Activated naive CD8-positive, alpha-beta T cell treated with anti-CD3 and anti-CD28 coated beads, Interleukin-2, amount 10 ng/mL, durations not matched to agents 7 days and 5 days (primary cell): ENCODE measurements around the gene GMFB. TPM values are rescaled to one million over a fixed set of nuclear protein-coding genes. Genes with fewer than 3 reads are reported as not detected.
"Not testable (repeated sequence)": the region's sequence is repeated elsewhere in the genome, so short reads cannot be mapped to it uniquely, and the experiment has no call there.

Source experiments
- ATAC-seq: fragments of 150-1000 bp; cut with Tn5 transposase; one replicate; pipeline ENCODE4 v1.10.0; 2021; ENCODE audit warnings: low read depth, moderate library complexity
- POLR2A ChIA-PET: fragments of 350-600 bp; sonication (Branson Sonifier 250); formaldehyde crosslinking; loops from one replicate; lab custom pipeline; 2021; ENCODE audit warnings: antibody characterized with exemption; lab: Charles Lee
- DNase-seq: peaks from one replicate; pipeline ENCODE4 v3.0.0; 2021
- H3K27ac Mint-ChIP-seq: one replicate; pipeline ENCODE4 v1.8.0; 2022; ENCODE audit warnings: mild to moderate bottlenecking, mixed read lengths
- H3K27me3 Mint-ChIP-seq: one replicate; pipeline ENCODE4 v1.8.0; 2022; ENCODE audit warnings: mild to moderate bottlenecking, moderate library complexity, mixed read lengths
- H3K36me3 Mint-ChIP-seq: one replicate; pipeline ENCODE4 v1.8.0; 2021; ENCODE audit warnings: mild to moderate bottlenecking, mixed read lengths
- H3K4me1 Mint-ChIP-seq: one replicate; pipeline ENCODE4 v1.8.0; 2021; ENCODE audit warnings: mixed read lengths
- H3K4me3 Mint-ChIP-seq: one replicate; pipeline ENCODE4 v1.8.0; 2022; ENCODE audit warnings: mild to moderate bottlenecking, moderate library complexity, mixed read lengths
- H3K9me3 Mint-ChIP-seq: one replicate; pipeline ENCODE4 v1.8.0; 2021; ENCODE audit warnings: mixed read lengths
- total RNA-seq, 2 experiments: library from RNA; stranded (reverse); gene quantifications; one replicate each; pipeline ENCODE4 v1.2.3, GENCODE V29; 2021

GMFB gene
- total RNA-seq, 2 experiments from 2014 or later: 31.3 to 36.4 TPM

- H3K36me3 Mint-ChIP-seq: no peaks in the 10 kb centered on the region
- no peak overlapping the region for H3K4me3 Mint-ChIP-seq
- ATAC-seq (no peak), DNase-seq (no peak)
- no peaks in the 10 kb centered on the region for H3K9me3 Mint-ChIP-seq
- H3K27me3 Mint-ChIP-seq: peaks cover 8% of the 10 kb centered on the region
- H3K27ac Mint-ChIP-seq: no peak overlapping the region
- POLR2A ChIA-PET: no interaction called here
- H3K4me1 Mint-ChIP-seq: peaks cover 3% of the 10 kb centered on the region
These were observed 41.5 kb downstream of the GMFB start for GRCh38 chr14:54447231-54447692.

DNA sequence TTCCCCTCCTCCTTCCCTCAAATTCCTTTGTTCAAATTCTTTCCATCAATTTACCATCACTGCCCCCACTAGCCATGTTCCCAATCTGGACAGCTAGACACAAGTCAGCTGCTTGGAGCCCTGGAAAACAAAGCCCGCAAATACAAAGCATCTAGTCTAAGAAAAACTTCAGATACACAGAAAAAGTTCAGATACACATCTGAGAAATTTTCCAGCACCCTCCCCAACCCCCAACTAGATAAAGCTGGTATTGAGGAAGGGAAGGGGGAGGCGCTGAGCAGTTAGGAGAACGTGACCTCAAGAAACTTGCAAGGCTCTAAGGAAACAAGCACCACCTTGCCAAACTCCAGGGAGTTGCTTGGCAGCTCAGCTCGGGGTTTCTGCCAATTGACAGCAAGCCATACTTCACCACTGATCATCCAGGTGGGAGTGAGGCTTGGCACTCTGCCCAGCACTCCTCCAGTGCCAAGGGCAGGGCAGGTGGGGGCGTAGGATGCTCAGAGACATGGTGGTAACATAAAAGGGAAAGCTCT lies 42.6 kb downstream of the GMFB start:
- Mint-ChIP-seq H3K9me3 (no peaks in the 10 kb centered on the region), H3K36me3 (no peaks in the 10 kb centered on the region), H3K27me3 (peaks cover 8% of the 10 kb centered on the region), H3K4me1 (peaks cover 12% of the 10 kb centered on the region), H3K4me3 (no peak overlapping the region), H3K27ac (no peak overlapping the region)
- DNase-seq (no peak), ATAC-seq (no peak)
- POLR2A ChIA-PET: no interaction called here

DNA sequence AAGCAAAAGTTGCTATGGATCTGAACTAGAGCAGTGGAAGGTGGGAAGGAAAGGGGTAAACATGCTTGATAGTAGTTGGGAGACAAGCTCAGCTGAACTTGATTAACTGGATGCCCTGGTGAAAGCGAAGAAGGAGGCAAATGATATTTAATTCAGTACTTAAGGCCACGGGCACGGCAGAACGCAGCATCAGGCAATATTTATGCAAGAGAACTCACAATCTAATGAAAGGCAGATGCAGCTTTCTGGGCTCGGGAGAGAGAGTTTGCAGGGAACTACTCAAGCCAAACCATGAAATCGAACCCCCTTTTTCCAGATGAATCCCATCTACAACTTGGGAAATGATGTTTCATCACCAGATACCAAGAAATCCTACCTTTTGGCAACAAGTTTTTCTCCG lies 44.1 kb downstream of the GMFB start:
- H3K4me1 Mint-ChIP-seq: peaks cover 17% of the 10 kb centered on the region
- H3K36me3 Mint-ChIP-seq: no peaks in the 10 kb centered on the region
- POLR2A ChIA-PET: no interaction called here
- no peak overlapping the region for H3K27ac Mint-ChIP-seq
- ATAC-seq: no peak
- H3K27me3 Mint-ChIP-seq: peaks cover 8% of the 10 kb centered on the region
- no peak overlapping the region for H3K4me3 Mint-ChIP-seq
- no peaks in the 10 kb centered on the region for H3K9me3 Mint-ChIP-seq
- DNase-seq: no peak

- POLR2A ChIA-PET: no interaction called here
- DNase-seq: no peak
- ATAC-seq: no peak
- Mint-ChIP-seq H3K27ac (no peak overlapping the region), H3K9me3 (no peaks in the 10 kb centered on the region), H3K4me1 (peaks cover 20% of the 10 kb centered on the region), H3K4me3 (no peak overlapping the region), H3K27me3 (peaks cover 5% of the 10 kb centered on the region), H3K36me3 (peaks cover 2% of the 10 kb centered on the region)
These were observed 44.8 kb downstream of the GMFB start for GRCh38 chr14:54443981-54444380.

GRCh38 chr14:54442961-54443360 lies 45.8 kb downstream of the GMFB start:
- H3K9me3 Mint-ChIP-seq, ATAC-seq, H3K27ac Mint-ChIP-seq, H3K27me3 Mint-ChIP-seq, DNase-seq, H3K36me3 Mint-ChIP-seq, H3K4me3 Mint-ChIP-seq, POLR2A ChIA-PET: not testable (repeated sequence)
- peaks cover 23% of the 10 kb centered on the region for H3K4me1 Mint-ChIP-seq

- Mint-ChIP-seq H3K4me1 (peaks cover 27% of the 10 kb centered on the region), H3K36me3 (peaks cover 7% of the 10 kb centered on the region), H3K4me3 (peak within 1 kb of the TSS; percentile 93), H3K27ac (peak within 1 kb of the TSS; percentile 92), H3K27me3 (peaks cover 2% of the 10 kb centered on the region), H3K9me3 (no peaks in the 10 kb centered on the region)
- POLR2A ChIA-PET: interaction anchor here (1.0 kb wide), 2 partner anchors 9 to 45 kb away, joined by 3 to 4 read pairs; partner anchors contain the start of gene CDKN3
- ATAC-seq (peak; percentile 93), DNase-seq (peak; percentile 99)
These were observed 47.6 kb downstream of the GMFB start, which contains the start of gene CNIH1 for GRCh38 chr14:54440873-54441868. Gene CNIH1 (minus strand): TSS chr14:54441374. CDS start chr14:54441327, 47 bp downstream.

GRCh38 chr14:54440476-54440872 lies 48.3 kb downstream of the GMFB start:
- no peak for DNase-seq
- H3K4me1 Mint-ChIP-seq: peaks cover 32% of the 10 kb centered on the region
- peak overlapping the region; percentile 81 for H3K27ac Mint-ChIP-seq

DNA sequence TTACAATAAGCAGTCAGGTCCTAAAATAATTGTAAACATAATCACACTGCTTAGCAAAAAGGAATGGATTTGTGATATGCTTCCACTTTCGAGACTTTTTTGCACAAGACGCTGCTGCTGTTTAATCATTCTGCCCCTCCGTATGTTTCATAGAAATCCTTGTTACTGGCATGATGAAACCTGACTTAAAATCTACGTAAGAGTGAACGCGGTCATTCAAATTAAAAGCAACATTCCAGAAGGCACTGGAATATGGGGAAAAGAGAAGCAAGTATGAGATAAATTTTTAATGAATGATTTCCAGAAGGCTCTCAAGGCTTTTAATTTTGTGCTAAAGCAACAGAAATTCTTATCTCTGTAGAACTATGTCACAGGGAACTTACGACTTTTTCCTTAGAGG lies 48.7 kb downstream of the GMFB start:
- Mint-ChIP-seq H3K4me1 (peaks cover 35% of the 10 kb centered on the region), H3K36me3 (peaks cover 14% of the 10 kb centered on the region), H3K27ac (peak overlapping the region; percentile 81), H3K4me3 (peak overlapping the region; percentile 93), H3K9me3 (no peaks in the 10 kb centered on the region), H3K27me3 (no peaks in the 10 kb centered on the region)
- POLR2A ChIA-PET: interaction anchor here (1.7 kb wide), 1 partner anchor 43 kb away, joined by 9 read pairs; the partner anchor contains the start of gene CDKN3
- DNase-seq (no peak), ATAC-seq (no peak)

More at GRCh38 chr14:54440476-54440872, 48.3 kb downstream of the GMFB start:
- Mint-ChIP-seq H3K4me3 (peak overlapping the region; percentile 93), H3K36me3 (peaks cover 12% of the 10 kb centered on the region), H3K27me3 (no peaks in the 10 kb centered on the region), H3K9me3 (no peaks in the 10 kb centered on the region)
- ATAC-seq: no peak
- POLR2A ChIA-PET: interaction anchor here (1.0 to 1.7 kb wide), 2 partner anchors 8 to 44 kb away, joined by 3 to 9 read pairs; partner anchors contain the start of gene CDKN3

DNA sequence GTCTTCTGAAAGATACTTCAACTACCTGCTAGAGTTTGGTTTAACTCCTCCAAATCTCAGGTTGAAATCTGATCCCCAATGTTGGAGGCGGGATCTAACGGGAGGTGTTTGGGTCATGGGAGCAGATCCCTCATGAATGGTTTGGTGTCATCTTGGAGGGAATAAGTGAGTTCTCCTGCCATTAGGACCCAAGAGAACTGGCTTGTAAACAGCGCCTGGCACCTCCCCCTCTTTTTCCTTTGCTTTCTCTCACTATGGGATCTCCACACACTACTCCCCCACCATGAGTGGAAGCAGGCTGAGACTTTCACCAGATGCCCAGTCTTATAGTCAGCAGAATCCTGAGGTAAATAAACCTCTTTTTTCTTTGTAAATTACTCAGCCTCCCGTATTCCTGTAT lies 50.1 kb downstream of the GMFB start:
- no peak for DNase-seq
- no peak for ATAC-seq
- Mint-ChIP-seq H3K4me3 (no peak overlapping the region), H3K36me3 (peaks cover 17% of the 10 kb centered on the region), H3K27ac (no peak overlapping the region), H3K9me3 (no peaks in the 10 kb centered on the region), H3K27me3 (no peaks in the 10 kb centered on the region), H3K4me1 (peaks cover 38% of the 10 kb centered on the region)
- POLR2A ChIA-PET: interaction anchor here (1.7 kb wide), 1 partner anchor 42 kb away, joined by 9 read pairs; the partner anchor contains the start of gene CDKN3

GRCh38 chr14:54437954-54438353 lies 50.8 kb downstream of the GMFB start:
- H3K9me3 Mint-ChIP-seq, H3K27me3 Mint-ChIP-seq, H3K4me3 Mint-ChIP-seq, POLR2A ChIA-PET, H3K27ac Mint-ChIP-seq, ATAC-seq, DNase-seq: not testable (repeated sequence)
- H3K4me1 Mint-ChIP-seq: peaks cover 42% of the 10 kb centered on the region
- peaks cover 21% of the 10 kb centered on the region for H3K36me3 Mint-ChIP-seq

DNA sequence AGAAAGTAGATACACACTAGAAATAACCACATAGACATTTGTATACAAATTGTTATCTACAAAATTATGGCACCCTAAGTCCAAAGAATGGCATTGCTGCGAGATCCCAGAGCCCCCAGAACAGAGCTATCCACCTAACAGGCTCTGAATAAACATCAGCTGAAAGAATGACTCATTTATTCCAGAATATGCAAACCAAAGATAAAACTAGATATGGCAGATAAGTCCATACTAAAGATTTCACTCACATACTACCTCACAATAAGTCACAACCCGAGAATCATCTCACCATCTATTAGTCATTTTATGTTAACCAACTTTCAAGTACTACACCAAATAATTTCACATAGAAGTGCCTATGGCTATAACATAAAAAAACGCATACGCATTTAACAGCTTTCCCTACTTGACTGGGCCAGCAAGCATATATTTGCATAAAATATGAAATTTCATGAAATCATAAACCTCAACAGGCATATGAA lies 53.2 kb downstream of the GMFB start:
- no peaks in the 10 kb centered on the region for H3K27me3 Mint-ChIP-seq
- peak; percentile 18 for ATAC-seq

GRCh38 chr14:54428527-54428926 lies 60.3 kb downstream of the GMFB start:
- Mint-ChIP-seq H3K36me3 (peaks cover 34% of the 10 kb centered on the region), H3K9me3 (no peaks in the 10 kb centered on the region), H3K27ac (no peak overlapping the region), H3K4me1 (peaks cover 6% of the 10 kb centered on the region), H3K27me3 (no peaks in the 10 kb centered on the region), H3K4me3 (no peak overlapping the region)
- POLR2A ChIA-PET: no interaction called here
- ATAC-seq (no peak), DNase-seq (no peak)

More for the DNA sequence above, 53.2 kb downstream of the GMFB start:
- Mint-ChIP-seq H3K27ac (no peak overlapping the region), H3K4me1 (peaks cover 36% of the 10 kb centered on the region), H3K36me3 (peaks cover 28% of the 10 kb centered on the region), H3K4me3 (peak overlapping the region; percentile 3), H3K9me3 (no peaks in the 10 kb centered on the region)
- POLR2A ChIA-PET: interaction anchor here (1.0 kb wide), 1 partner anchor 22 kb away, joined by 3 read pairs; no protein-coding TSS in a partner anchor
- no peak for DNase-seq

- DNase-seq (no peak), ATAC-seq (no peak)
- no peaks in the 10 kb centered on the region for H3K27me3 Mint-ChIP-seq
- no peaks in the 10 kb centered on the region for H3K9me3 Mint-ChIP-seq
- H3K4me1 Mint-ChIP-seq: peaks cover 3% of the 10 kb centered on the region
- no peak overlapping the region for H3K4me3 Mint-ChIP-seq
- H3K36me3 Mint-ChIP-seq: peaks cover 31% of the 10 kb centered on the region
- H3K27ac Mint-ChIP-seq: no peak overlapping the region
- POLR2A ChIA-PET: no interaction called here
These were observed 60.9 kb downstream of the GMFB start for GRCh38 chr14:54427871-54428270.
